Measurements from ENCODE around the gene CDC42EP5.

GRCh38 chr19:54418930-54419800, 53.9 kb downstream of the CDC42EP5 start:
- TF ChIP-seq, protein P1, sequence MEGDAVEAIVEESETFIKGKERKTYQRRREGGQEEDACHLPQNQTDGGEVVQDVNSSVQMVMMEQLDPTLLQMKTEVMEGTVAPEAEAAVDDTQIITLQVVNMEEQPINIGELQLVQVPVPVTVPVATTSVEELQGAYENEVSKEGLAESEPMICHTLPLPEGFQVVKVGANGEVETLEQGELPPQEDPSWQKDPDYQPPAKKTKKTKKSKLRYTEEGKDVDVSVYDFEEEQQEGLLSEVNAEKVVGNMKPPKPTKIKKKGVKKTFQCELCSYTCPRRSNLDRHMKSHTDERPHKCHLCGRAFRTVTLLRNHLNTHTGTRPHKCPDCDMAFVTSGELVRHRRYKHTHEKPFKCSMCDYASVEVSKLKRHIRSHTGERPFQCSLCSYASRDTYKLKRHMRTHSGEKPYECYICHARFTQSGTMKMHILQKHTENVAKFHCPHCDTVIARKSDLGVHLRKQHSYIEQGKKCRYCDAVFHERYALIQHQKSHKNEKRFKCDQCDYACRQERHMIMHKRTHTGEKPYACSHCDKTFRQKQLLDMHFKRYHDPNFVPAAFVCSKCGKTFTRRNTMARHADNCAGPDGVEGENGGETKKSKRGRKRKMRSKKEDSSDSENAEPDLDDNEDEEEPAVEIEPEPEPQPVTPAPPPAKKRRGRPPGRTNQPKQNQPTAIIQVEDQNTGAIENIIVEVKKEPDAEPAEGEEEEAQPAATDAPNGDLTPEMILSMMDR (IDR thresholded peaks at IDR 0.05; ENCODE audit: low read depth, low read length, missing input control): no peak
- TF ChIP-seq YY1 (IDR thresholded peaks at IDR 0.05) (no peak), JUND (IDR thresholded peaks at IDR 0.05) (no peak), REST (IDR thresholded peaks at IDR 0.05) (no peak), TAF1 (conservative IDR thresholded peaks at IDR 0.05) (no peak), MAX (IDR thresholded peaks at IDR 0.05) (no peak), ZBTB33 (IDR thresholded peaks at IDR 0.05) (no peak), ATF3 (IDR thresholded peaks at IDR 0.05) (no peak), GABPA (IDR thresholded peaks at IDR 0.05 in 1 of 2, conservative IDR thresholded peaks at IDR 0.05 in 1 of 2) (no peak), NR2F2 (IDR thresholded peaks at IDR 0.05) (no peak)
